Measurements from ENCODE around the gene FAM163B.

- no peak for TF ChIP-seq CTCF (conservative IDR thresholded peaks at IDR 0.05 in 1 of 2, IDR thresholded peaks at IDR 0.05 in 1 of 2; ENCODE audit: extremely low read depth in 1 of 2, insufficient read depth in 1 of 2, low read depth in 1 of 2, low read length in 2 of 2)
- no peak for TF ChIP-seq EZH2 (IDR thresholded peaks at IDR 0.05; ENCODE audit: borderline replicate concordance, low read length)
Measured at GRCh38 chr9:133622555-133622954, 13.4 kb upstream of the FAM163B start.

Data from mammary epithelial cell (primary cell).